OCI-LY3 (cell line): ENCODE measurements around the gene GUK1.

Source experiments
- H2AFZ ChIP-seq: fragments of 200-600, 300-600 bp; shearing (Covaris generic); 2 replicates; pipeline ENCODE4 v1.6.0; 2014; ENCODE audit warnings: antibody characterized with exemption, low read depth, low read length
- H3K27ac ChIP-seq: fragments of 200-600, 300-600 bp; sonication (generic); 2 replicates; pipeline ENCODE4 v1.5.1; 2014; ENCODE audit warnings: mild to moderate bottlenecking, low read length, moderate library complexity, mixed read lengths
- H3K27me3 ChIP-seq: fragments of 200-600, 300-600 bp; sonication (generic); 2 replicates; pipeline ENCODE4 v1.6.1; 2014; ENCODE audit warnings: low read depth, low read length, mixed read lengths
- H3K36me3 ChIP-seq: fragments of 200-600, 300-600 bp; sonication (generic); replicated peaks from 2 replicates; pipeline ENCODE3; 2014; ENCODE audit warnings: low read depth, low read length, mixed read lengths
- H3K4me1 ChIP-seq: fragments of 300-600, 200-600 bp; sonication (generic); 2 replicates; pipeline ENCODE4 v1.6.1; 2014; ENCODE audit warnings: low read length, mixed read lengths
- H3K4me2 ChIP-seq: fragments of 200-600, 300-600 bp; sonication (generic); 2 replicates; pipeline ENCODE4 v1.6.1; 2014; ENCODE audit warnings: low read length, mixed read lengths
- H3K4me3 ChIP-seq: fragments of 300-600, 200-600 bp; sonication (generic); 2 replicates; pipeline ENCODE4 v1.5.1; 2014; ENCODE audit warnings: antibody characterized with exemption, mild to moderate bottlenecking, low read length, moderate library complexity
- H3K79me2 ChIP-seq: fragments of 300-600, 200-600 bp; shearing (Covaris generic); 2 replicates; pipeline ENCODE4 v1.6.1; 2014; ENCODE audit warnings: mild to moderate bottlenecking, low read length, mixed read lengths
- H3K9ac ChIP-seq: fragments of 300-600, 200-600 bp; shearing (Covaris generic); 2 replicates; pipeline ENCODE4 v1.6.0; 2014; ENCODE audit warnings: mild to moderate bottlenecking, low read length, moderate library complexity
- H3K9me3 ChIP-seq: fragments of 200-600, 300-600 bp; shearing (Covaris generic); 2 replicates; pipeline ENCODE4 v1.6.1; 2014; ENCODE audit warnings: low read length, mixed read lengths; ENCODE audit not compliant: insufficient read depth
- H4K20me1 ChIP-seq: fragments of 200-600, 300-600 bp; sonication (generic); 2 replicates; pipeline ENCODE4 v1.6.1; 2016; ENCODE audit warnings: low read length, mixed read lengths; ENCODE audit not compliant: insufficient read depth
- CTCF ChIP-seq: fragments of 200-600, 300-600 bp; sonication (generic); IDR thresholded peaks from 2 replicates; pipeline ENCODE4 v1.5.1; 2014; ENCODE audit warnings: antibody characterized with exemption, low read length, low read depth
- EZH2phosphoT487 ChIP-seq: fragments of 200-600 bp; shearing (Covaris generic); IDR thresholded peaks from 2 replicates; pipeline ENCODE4 v1.6.1; 2018; ENCODE audit warnings: antibody characterized with exemption, mixed run types, low read depth

GUK1 gene

DNA sequence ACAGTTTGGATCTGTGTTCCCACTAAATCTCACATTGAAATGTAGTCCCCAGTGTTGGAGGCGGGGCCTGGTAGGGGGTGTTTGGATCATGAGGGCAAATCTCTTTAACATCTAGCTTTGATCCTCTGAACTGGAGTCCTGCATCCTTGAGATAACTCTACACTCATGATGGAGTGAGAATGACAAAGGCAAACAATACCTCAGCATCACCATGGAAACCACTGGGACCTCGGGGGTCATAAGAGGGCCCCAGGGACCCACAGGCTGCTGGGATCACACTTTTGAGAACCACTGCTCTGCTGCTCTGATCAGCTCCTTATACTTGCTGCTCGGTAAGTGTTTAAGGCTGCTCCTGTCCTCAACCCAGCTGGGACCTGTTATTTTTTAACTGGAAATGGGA lies 54.4 kb downstream of the GUK1 start:
- Histone ChIP-seq H3K36me3 (peaks cover 3% of the 10 kb centered on the region), H3K4me2 (no peak overlapping the region), H3K9me3 (peaks cover 10% of the 10 kb centered on the region), H3K4me1 (peaks cover 7% of the 10 kb centered on the region), H3K27me3 (no peaks in the 10 kb centered on the region), H3K9ac (no peak overlapping the region), H4K20me1 (no peaks in the 10 kb centered on the region), H3K79me2 (no peaks in the 10 kb centered on the region), H2AFZ (no peak overlapping the region), H3K4me3 (no peak overlapping the region), H3K27ac (no peak overlapping the region)
- TF ChIP-seq CTCF (no peak), EZH2phosphoT487 (no peak)

DNA sequence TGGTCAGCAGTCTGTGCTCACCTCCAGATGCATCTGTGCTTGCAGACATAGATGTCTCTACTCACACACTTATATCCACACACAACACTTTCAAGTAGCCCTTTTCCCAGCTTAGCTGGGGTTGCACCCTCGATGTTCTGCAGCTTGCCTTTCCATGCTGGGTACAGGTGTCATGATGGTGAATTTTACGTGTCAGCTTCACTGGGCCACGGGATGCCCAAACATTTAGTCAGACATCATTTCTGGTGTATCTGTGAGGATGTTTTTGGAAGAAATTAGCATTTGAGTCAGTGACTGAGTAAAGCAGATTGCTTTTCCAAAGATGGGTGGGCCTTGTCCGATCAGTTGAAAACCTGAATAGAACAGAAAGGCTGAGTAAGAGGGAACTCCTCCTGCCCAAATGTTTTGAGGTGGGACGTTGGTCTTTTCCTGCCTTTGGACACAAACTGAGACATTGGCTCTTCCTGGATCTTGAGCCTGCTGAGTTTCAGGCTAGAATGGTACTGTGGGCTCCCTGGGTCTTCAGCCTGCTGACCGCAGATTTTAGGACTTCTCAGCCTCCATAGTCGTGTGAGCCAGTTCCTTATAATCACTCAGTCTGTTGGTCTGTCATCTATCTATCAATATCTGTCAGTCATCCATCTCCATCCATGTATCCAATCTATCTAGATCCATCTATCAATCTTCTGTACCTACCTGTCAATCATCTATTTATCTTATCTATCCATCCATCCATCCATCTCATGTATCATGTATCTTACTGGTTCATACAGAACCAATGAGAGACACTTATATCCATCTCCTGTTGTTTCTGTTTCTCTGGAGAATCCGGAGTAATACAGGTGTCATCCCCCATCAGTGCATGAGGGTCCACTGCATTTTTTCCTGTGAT lies 55.1 kb downstream of the GUK1 start:
- H3K27me3 ChIP-seq = no peaks in the 10 kb centered on the region
- H2AFZ ChIP-seq = no peak overlapping the region
- H3K79me2 ChIP-seq = no peaks in the 10 kb centered on the region
- H3K9me3 ChIP-seq = peaks cover 17% of the 10 kb centered on the region
- H4K20me1 ChIP-seq = no peaks in the 10 kb centered on the region
- peaks cover 3% of the 10 kb centered on the region for H3K36me3 ChIP-seq
- H3K27ac ChIP-seq = no peak overlapping the region
- no peak overlapping the region for H3K4me2 ChIP-seq
- no peak overlapping the region for H3K4me3 ChIP-seq
- H3K4me1 ChIP-seq = peaks cover 7% of the 10 kb centered on the region
- H3K9ac ChIP-seq = no peak overlapping the region
- TF ChIP-seq EZH2phosphoT487 (no peak), CTCF (no peak)

- Histone ChIP-seq H3K4me2 (no peak overlapping the region), H3K4me3 (no peak overlapping the region), H3K79me2 (no peaks in the 10 kb centered on the region), H4K20me1 (no peaks in the 10 kb centered on the region), H3K27ac (no peak overlapping the region), H3K27me3 (no peaks in the 10 kb centered on the region), H3K9ac (no peak overlapping the region), H3K36me3 (peaks cover 3% of the 10 kb centered on the region), H3K4me1 (no peaks in the 10 kb centered on the region), H2AFZ (no peak overlapping the region), H3K9me3 (peaks cover 17% of the 10 kb centered on the region)
- TF ChIP-seq EZH2phosphoT487 (no peak), CTCF (no peak)
These were observed 57.6 kb downstream of the GUK1 start for GRCh38 chr1:228197555-228198147.
